GM12865 (cell line): ENCODE results near the gene WNT1.

ENCODE experiments used
- DNase-seq: peaks from one replicate; pipeline ENCODE4 v3.0.0; 2010; ENCODE audit warnings: low read depth
- H3K4me3 ChIP-seq: 2 replicates; pipeline ENCODE4 v1.5.1; 2011; ENCODE audit warnings: mild to moderate bottlenecking, low read depth, low read length, control low read depth
- TF ChIP-seq, protein P1 (sequence below): IDR thresholded peaks from 2 replicates; pipeline ENCODE4 v1.5.1; 2011; ENCODE audit warnings: low read length, control low read depth, low read depth, inconsistent platforms; ENCODE audit not compliant: insufficient read depth; ENCODE audit errors: missing control alignments

Gene WNT1

DNA sequence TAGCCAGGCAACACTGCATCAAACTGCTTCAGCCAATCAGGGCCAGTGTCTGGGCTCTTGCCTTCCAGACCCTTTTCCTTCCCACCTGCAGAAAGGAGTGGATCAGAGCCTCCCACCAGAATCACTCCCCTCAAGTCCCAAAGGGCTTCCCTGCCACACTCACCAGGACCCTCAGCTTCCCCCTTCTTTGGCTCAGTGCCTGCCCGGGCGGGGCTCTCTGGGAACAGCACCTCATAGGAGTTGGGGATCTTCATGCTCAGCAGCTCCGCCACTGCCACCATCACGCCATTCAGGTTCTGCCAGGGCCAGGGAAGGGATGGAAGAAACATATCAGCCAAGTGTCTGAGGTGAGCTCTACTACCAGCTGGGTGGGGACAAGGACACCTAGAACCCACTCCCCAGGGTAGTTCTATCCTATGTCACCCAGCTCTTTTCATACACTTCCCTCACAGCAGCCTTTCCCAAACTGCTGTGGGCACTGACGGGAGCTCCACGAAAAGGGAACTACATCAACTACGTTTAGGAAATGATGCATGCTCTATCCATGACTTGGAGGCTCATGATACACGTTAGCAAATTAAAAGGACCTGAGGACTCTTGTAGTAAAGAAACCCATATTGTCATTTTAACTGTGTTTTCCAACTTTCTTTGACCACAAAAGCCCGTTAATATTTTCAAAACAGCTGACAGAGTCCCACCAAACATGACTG is 49.9 kb downstream of the WNT1 start:
- H3K4me3 ChIP-seq: no peak overlapping the region
- DNase-seq: no peak
- TF ChIP-seq, protein P1, sequence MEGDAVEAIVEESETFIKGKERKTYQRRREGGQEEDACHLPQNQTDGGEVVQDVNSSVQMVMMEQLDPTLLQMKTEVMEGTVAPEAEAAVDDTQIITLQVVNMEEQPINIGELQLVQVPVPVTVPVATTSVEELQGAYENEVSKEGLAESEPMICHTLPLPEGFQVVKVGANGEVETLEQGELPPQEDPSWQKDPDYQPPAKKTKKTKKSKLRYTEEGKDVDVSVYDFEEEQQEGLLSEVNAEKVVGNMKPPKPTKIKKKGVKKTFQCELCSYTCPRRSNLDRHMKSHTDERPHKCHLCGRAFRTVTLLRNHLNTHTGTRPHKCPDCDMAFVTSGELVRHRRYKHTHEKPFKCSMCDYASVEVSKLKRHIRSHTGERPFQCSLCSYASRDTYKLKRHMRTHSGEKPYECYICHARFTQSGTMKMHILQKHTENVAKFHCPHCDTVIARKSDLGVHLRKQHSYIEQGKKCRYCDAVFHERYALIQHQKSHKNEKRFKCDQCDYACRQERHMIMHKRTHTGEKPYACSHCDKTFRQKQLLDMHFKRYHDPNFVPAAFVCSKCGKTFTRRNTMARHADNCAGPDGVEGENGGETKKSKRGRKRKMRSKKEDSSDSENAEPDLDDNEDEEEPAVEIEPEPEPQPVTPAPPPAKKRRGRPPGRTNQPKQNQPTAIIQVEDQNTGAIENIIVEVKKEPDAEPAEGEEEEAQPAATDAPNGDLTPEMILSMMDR: no peak

DNA sequence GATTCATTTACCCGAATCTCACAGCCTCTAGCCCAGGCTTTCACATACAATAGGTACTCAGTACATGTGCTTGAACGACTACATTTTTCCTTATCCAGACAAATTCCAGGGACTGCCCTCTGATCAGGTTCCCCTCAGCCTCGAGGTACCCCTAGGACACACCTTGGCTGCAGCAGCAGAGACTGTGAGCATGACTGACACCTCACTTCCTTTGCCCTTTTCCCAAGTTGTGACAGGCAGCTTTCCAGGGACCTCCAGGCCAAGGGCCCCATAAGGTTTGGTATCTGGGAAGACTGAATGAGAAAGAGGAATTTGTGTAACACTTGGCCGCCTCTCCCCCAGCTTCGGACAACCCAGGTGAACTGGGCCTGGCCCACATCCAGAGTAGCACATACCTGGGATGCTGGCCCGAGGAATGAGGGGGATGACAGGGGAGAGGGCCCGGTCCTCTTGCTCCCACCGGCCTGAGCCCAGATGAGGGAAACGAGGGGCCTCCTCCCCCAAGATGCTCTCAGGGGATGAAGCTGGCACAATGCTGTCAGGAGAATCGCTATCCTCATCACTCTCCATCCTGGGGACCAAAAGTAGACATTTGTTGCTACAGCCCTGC is 50.6 kb downstream of the WNT1 start:
- TF ChIP-seq, protein P1: no peak
- DNase-seq: no peak
- H3K4me3 ChIP-seq: no peak overlapping the region

DNA sequence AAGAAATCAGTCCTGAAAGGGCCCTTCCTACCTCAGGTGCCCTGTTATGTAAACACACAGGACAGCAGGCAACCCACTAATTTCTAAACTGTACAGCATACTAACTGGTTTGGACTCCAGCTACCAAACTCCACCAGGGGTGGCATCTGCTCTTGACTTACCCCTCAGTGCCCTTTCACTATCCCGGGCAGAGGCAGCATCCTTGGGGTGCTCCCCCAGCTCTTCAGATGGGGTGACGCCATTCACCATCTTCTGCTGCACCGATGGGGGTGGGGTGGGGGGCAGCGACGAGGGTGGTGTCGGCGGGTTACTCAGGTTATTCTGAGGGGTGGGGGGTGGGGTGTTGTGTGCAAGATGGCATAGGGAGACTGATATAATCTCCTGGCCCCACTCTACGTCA is 52.0 kb downstream of the WNT1 start:
- TF ChIP-seq, protein P1: no peak
- no peak for DNase-seq
- no peak overlapping the region for H3K4me3 ChIP-seq

DNA sequence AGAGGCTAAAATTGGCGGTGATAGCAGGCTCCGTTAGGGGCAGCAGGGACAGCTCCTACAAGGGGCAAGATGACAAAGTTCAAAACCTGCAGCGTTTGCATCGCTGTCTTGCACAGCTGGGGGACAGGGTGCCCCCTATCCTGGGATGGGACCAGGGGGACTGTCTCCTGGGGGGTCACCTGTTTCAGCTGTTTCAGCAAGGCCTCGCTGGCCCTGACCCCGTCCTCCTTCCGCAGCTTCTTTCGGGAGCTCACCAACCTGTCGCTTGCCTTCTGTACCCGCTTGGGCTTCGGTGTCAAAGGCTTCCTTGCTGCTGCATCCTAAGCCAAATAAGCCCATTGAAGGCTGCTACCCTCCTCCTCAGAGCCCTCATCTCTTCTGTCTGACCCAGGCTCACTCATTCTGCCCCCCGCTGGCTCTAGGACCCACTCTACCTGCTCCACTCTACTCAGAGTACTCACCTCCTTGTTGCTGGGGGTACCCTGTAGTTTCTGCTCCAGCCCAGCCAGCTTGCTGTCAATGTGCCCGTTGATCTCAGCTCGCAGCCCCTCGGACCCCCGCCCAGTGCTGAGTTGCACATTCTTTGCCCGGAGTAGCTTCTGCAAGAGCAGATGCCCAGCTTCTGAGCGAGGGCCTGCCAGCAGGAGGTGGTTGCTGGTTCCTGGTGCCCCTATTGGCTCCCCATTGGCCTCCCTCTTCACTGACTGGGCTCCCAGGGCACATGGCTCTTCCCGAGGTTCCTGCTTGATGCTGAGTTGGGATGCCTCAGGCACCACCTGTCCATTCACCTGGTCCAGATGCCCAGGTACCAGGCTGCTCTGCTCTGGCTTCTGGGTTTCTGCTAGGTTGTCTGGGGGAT is 52.8 kb downstream of the WNT1 start:
- DNase-seq: no peak
- H3K4me3 ChIP-seq: no peak overlapping the region
- TF ChIP-seq, protein P1: no peak

DNA sequence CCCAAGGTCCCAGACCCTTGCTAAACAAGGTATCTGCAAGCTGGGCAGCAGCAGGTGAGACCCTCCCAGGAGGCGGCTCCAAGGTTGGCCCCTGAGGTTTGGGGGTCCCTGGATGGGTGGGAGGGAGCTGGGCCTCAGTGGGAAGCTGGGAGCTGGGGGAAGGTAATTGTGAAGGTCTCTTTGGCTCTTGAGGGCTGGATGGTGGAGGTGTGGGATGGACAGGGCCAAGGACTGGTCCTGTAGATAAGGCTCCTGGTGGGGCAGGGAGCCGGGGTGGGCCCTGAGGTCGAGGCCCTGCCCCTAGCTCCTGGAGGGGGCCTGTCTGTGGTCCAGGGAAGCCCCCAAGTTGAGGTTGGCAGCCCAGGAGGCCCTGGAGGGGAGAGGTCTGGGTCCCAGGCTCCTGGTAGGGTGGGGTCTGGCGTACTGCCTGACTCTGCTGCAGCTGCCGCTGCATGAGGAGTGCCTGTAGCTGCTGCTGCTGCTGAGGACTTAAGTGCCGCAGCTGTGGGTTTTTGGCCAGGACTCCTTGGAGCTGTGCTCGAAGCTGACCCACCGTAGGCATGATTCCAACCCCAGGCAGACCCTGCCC is 53.5 kb downstream of the WNT1 start:
- TF ChIP-seq, protein P1: no peak
- no peak overlapping the region for H3K4me3 ChIP-seq
- no peak for DNase-seq
